LoVo (cell line): Measurements from ENCODE around the gene CDC6.
A peak's percentile ranks its signal among the peaks of the same experiment; 100 is the strongest.

Source experiments
- DNase-seq: peaks from one replicate; pipeline ENCODE4 v3.0.0-alpha.2; 2016; ENCODE audit warnings: low spot score

The CDC6 gene

GRCh38 chr17:40287494-40288369 is at the start of gene CDC6:
TSS of gene CDC6 (plus strand) at chr17:40287879. CDS start at chr17:40289421, 1,542 bp downstream.
- peak; percentile 98 for DNase-seq

- no peak for DNase-seq
These were observed 46.3 kb upstream of the CDC6 start for GRCh38 chr17:40241252-40241834.

- DNase-seq, result no peak
These were observed 44.9 kb upstream of the CDC6 start for GRCh38 chr17:40242774-40243173.

GRCh38 chr17:40243761-40244160 is 43.9 kb upstream of the CDC6 start:
- no peak for DNase-seq

- no peak for DNase-seq
These were observed 43.4 kb upstream of the CDC6 start for GRCh38 chr17:40244255-40244654.

- DNase-seq, result no peak
These were observed 39.7 kb upstream of the CDC6 start for GRCh38 chr17:40247926-40248495.

- DNase-seq, result no peak
These were observed 39.2 kb upstream of the CDC6 start for GRCh38 chr17:40248507-40248906.

GRCh38 chr17:40251576-40251975 is 36.1 kb upstream of the CDC6 start:
- peak; percentile 81 for DNase-seq

GRCh38 chr17:40253565-40253964 is 34.1 kb upstream of the CDC6 start:
- no peak for DNase-seq

GRCh38 chr17:40259505-40259904 is 28.2 kb upstream of the CDC6 start:
- DNase-seq, result no peak

- DNase-seq, result no peak
These were observed 27.2 kb upstream of the CDC6 start for GRCh38 chr17:40260528-40260927.

GRCh38 chr17:40264458-40265185 is 23.1 kb upstream of the CDC6 start:
- no peak for DNase-seq

GRCh38 chr17:40265337-40265736 is 22.3 kb upstream of the CDC6 start:
- DNase-seq, result no peak

- no peak for DNase-seq
These were observed 20.8 kb upstream of the CDC6 start for GRCh38 chr17:40266882-40267281.

GRCh38 chr17:40268141-40268712 is 19.5 kb upstream of the CDC6 start:
- no peak for DNase-seq

GRCh38 chr17:40278414-40278813 is 9.3 kb upstream of the CDC6 start:
- DNase-seq, result no peak

- no peak for DNase-seq
These were observed 8.3 kb upstream of the CDC6 start for GRCh38 chr17:40279402-40279801.

- DNase-seq, result no peak
These were observed 6.0 kb upstream of the CDC6 start for GRCh38 chr17:40281663-40282062.

GRCh38 chr17:40283662-40284061 is 4.0 kb upstream of the CDC6 start:
- peak; percentile 91 for DNase-seq

GRCh38 chr17:40284085-40284713 is 3.5 kb upstream of the CDC6 start:
- DNase-seq, result peak; percentile 42

GRCh38 chr17:40286473-40286872 is 1.2 kb upstream of the CDC6 start:
- no peak for DNase-seq

GRCh38 chr17:40287159-40287493 is 553 bp upstream of the CDC6 start:
- DNase-seq, result no peak
